ENCODE measurements around the gene PCGF1. TPM values are rescaled to one million over a fixed set of nuclear protein-coding genes. Genes with fewer than 3 reads are reported as not detected.
A peak's percentile ranks its signal among the peaks of the same experiment; 100 is the strongest.

Gene PCGF1
- total and polyA plus RNA-seq, 2 experiments from 2014 or later, result 10.9 to 13.4 TPM

DNA sequence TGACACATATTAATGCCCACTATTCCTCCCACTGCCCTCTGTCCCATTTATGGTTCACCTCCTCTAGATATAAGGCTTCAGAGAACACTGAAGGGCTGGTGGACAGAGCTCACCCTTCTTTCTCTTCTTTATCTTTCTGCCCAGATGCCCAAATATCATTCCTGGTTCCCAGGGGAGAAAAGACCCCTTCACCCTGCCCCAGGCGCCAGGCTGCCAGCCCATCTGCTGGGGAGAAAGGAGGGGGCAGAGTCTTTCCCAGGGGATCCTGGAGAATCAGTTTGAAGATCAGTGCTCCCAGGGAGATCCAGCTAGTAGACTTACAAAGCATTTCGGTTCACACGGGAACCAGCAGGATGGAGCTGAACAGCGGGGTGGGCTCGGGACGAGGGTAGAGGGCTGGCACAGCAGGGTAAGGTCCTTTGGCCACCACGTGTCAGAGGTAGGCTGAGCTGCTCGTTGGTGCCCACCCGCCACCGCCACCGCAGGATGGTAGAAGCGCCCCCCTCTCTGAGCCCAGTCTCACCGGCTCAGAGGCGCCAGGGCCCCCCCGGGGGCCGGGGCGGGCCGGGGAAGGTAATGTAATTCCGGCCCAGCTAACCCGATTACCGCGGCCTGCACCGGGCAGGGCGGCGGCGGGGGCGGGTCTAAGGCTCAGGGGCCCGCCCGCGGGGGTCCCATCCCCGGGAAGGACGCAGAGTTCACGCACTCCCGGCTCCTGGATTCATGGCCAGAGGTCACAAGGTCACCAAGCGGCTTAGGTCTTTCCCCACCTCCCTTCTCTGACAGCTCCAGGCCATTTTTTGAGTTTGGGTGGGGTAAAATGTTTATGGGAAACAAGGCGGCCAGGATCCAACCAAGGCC is 5.5 kb upstream of the PCGF1 start:
- DNase-seq (ENCODE audit: low spot score) (peak; percentile 44), ATAC-seq (peak; percentile 3; the same call in 2 of the 3 replicates)
- Mint-ChIP-seq H3K27me3 (ENCODE audit: insufficient read depth, low read depth, poor library complexity) (peaks cover 94% of the 10 kb centered on the region), H3K36me3 (ENCODE audit: low read depth) (peaks cover 8% of the 10 kb centered on the region), H3K9me3 (peaks cover 24% of the 10 kb centered on the region), H3K27ac (no peak overlapping the region), H3K4me3 (peak overlapping the region; percentile 64), H3K4me1 (peaks cover 18% of the 10 kb centered on the region)
- Histone ChIP-seq H3K4me1 (ENCODE audit: insufficient read depth) (peaks cover 21% of the 10 kb centered on the region; the same call in 1 of the 2 replicates), H3K4me2 (peak overlapping the region; percentile 80), H4K20me1 (replicated peaks; ENCODE audit: insufficient read depth) (no peaks in the 10 kb centered on the region; the same call in 1 of the 2 replicates), H3K36me3 (ENCODE audit: insufficient read depth) (no peaks in the 10 kb centered on the region), H3K9me2 (ENCODE audit: insufficient read depth) (peaks cover 7% of the 10 kb centered on the region), H2AFZ (no peak overlapping the region; the same call in 1 of the 2 replicates), H3F3A (replicated peaks; ENCODE audit: low read depth) (peaks cover 5% of the 10 kb centered on the region; the same call in 1 of the 2 replicates), H3K27ac (ENCODE audit: low read depth) (no peak overlapping the region), H3K27me3 (ENCODE audit: insufficient read depth) (peaks cover 100% of the 10 kb centered on the region), H3K4me3 (peak overlapping the region; percentile 57), H3K79me2 (replicated peaks; ENCODE audit: insufficient read depth) (no peaks in the 10 kb centered on the region)
- TF ChIP-seq EZH2phosphoT487 (IDR thresholded peaks at IDR 0.05; ENCODE audit: unreplicated experiment) (no peak), EZH2 (IDR thresholded peaks at IDR 0.05; ENCODE audit: low read depth, unreplicated experiment) (peak; percentile 92), ZNF114 (CRISPR knock-in tag; IDR thresholded peaks at IDR 0.05) (no peak)

DNA sequence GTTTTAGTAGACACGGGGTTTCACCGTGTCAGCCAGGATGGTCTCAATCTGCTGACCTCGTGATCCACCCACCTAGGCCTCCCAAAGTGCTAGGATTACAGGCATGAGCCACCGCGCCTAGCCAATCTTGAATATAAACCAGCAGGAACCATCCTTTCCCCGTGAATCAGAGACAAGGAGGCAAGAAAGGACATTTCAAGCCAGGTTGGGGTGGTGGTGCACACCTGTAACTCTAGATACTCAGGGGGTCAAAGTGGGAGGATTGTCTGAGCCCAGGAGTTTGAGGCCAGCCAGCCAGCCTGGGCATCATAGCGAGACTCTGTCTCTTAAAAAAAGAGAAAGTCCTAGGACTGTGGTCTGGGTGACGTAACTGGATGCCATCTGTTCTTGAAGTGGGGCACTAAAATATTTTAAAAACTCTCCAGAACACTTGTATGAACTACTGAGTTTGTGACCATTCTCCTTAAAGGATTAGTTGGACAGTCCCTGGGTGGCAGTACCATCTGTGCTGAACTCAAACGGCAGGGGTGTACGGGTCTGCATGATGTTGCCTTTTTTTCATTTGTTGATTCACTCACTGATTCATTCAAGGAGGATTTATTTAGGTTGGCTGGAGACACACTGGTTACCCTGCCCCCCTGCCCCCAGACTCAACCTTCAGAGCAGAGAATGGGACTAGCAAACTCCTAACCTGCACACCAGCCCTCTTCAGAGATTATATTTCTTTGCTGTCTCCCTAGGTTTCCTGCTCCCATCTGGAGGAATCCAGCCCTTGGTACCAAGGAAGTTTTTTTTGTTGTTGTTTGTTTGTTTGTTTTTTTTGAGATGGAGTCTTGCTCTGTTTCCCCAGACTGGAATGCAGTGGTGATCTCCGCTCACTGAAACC is 3.9 kb upstream of the PCGF1 start:
- Histone ChIP-seq H3K27ac (ENCODE audit: low read depth) (no peak overlapping the region), H3K36me3 (ENCODE audit: insufficient read depth) (no peaks in the 10 kb centered on the region), H3K27me3 (ENCODE audit: insufficient read depth) (peaks cover 92% of the 10 kb centered on the region), H3K4me2 (no peak overlapping the region), H3K4me3 (no peak overlapping the region), H3K4me1 (ENCODE audit: insufficient read depth) (peaks cover 26% of the 10 kb centered on the region), H3F3A (replicated peaks; ENCODE audit: low read depth) (no peaks in the 10 kb centered on the region), H3K9me2 (ENCODE audit: insufficient read depth) (no peaks in the 10 kb centered on the region), H3K79me2 (replicated peaks; ENCODE audit: insufficient read depth) (peaks cover 5% of the 10 kb centered on the region), H4K20me1 (replicated peaks; ENCODE audit: insufficient read depth) (no peaks in the 10 kb centered on the region), H2AFZ (no peak overlapping the region)
- Mint-ChIP-seq H3K4me3 (no peak overlapping the region), H3K36me3 (ENCODE audit: low read depth) (peaks cover 9% of the 10 kb centered on the region; the same call in 2 of the 3 replicates), H3K27ac (no peak overlapping the region), H3K27me3 (ENCODE audit: insufficient read depth, low read depth, poor library complexity) (peaks cover 92% of the 10 kb centered on the region), H3K9me3 (peaks cover 15% of the 10 kb centered on the region), H3K4me1 (peaks cover 25% of the 10 kb centered on the region)
- TF ChIP-seq, protein P1, sequence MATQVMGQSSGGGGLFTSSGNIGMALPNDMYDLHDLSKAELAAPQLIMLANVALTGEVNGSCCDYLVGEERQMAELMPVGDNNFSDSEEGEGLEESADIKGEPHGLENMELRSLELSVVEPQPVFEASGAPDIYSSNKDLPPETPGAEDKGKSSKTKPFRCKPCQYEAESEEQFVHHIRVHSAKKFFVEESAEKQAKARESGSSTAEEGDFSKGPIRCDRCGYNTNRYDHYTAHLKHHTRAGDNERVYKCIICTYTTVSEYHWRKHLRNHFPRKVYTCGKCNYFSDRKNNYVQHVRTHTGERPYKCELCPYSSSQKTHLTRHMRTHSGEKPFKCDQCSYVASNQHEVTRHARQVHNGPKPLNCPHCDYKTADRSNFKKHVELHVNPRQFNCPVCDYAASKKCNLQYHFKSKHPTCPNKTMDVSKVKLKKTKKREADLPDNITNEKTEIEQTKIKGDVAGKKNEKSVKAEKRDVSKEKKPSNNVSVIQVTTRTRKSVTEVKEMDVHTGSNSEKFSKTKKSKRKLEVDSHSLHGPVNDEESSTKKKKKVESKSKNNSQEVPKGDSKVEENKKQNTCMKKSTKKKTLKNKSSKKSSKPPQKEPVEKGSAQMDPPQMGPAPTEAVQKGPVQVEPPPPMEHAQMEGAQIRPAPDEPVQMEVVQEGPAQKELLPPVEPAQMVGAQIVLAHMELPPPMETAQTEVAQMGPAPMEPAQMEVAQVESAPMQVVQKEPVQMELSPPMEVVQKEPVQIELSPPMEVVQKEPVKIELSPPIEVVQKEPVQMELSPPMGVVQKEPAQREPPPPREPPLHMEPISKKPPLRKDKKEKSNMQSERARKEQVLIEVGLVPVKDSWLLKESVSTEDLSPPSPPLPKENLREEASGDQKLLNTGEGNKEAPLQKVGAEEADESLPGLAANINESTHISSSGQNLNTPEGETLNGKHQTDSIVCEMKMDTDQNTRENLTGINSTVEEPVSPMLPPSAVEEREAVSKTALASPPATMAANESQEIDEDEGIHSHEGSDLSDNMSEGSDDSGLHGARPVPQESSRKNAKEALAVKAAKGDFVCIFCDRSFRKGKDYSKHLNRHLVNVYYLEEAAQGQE (IDR thresholded peaks at IDR 0.05; ENCODE audit: unreplicated experiment), result no peak
- TF ChIP-seq ZNF331 (CRISPR knock-in tag; IDR thresholded peaks at IDR 0.05; ENCODE audit: low read depth), result no peak
- no peak for TF ChIP-seq CREB1 (CRISPR knock-in tag; IDR thresholded peaks at IDR 0.05; ENCODE audit: low read depth)
- no peak for TF ChIP-seq STAT1 (IDR thresholded peaks at IDR 0.05; ENCODE audit: unreplicated experiment)
- TF ChIP-seq ZNF114 (CRISPR knock-in tag; IDR thresholded peaks at IDR 0.05), result no peak
- TF ChIP-seq, protein P2, sequence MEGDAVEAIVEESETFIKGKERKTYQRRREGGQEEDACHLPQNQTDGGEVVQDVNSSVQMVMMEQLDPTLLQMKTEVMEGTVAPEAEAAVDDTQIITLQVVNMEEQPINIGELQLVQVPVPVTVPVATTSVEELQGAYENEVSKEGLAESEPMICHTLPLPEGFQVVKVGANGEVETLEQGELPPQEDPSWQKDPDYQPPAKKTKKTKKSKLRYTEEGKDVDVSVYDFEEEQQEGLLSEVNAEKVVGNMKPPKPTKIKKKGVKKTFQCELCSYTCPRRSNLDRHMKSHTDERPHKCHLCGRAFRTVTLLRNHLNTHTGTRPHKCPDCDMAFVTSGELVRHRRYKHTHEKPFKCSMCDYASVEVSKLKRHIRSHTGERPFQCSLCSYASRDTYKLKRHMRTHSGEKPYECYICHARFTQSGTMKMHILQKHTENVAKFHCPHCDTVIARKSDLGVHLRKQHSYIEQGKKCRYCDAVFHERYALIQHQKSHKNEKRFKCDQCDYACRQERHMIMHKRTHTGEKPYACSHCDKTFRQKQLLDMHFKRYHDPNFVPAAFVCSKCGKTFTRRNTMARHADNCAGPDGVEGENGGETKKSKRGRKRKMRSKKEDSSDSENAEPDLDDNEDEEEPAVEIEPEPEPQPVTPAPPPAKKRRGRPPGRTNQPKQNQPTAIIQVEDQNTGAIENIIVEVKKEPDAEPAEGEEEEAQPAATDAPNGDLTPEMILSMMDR (conservative IDR thresholded peaks at IDR 0.05; ENCODE audit: low read depth in 2 of 2), result no peak
- peak; percentile 38 for TF ChIP-seq EZH2 (IDR thresholded peaks at IDR 0.05; ENCODE audit: low read depth, unreplicated experiment)
- DNase-seq (ENCODE audit: low spot score) (no peak), ATAC-seq (no peak)
